Uterus (tissue), 2 donors: ENCODE measurements around the gene HCLS1.

Source experiments
- CTCF ChIP-seq, 4 experiments: fragments of 200-600 bp in 2 of 4; fragments of 450-650 bp in 2 of 4; sonication (generic) in 2 of 4; IDR thresholded peaks; one replicate each; pipeline ENCODE4 v1.5.1; 2016 to 2019; ENCODE audit warnings: antibody characterized with exemption in 4 of 4, mild to moderate bottlenecking in 2 of 4, moderate library complexity in 1 of 4
- POLR2A ChIP-seq, 2 donors: fragments of 450-650 bp; IDR thresholded peaks; one replicate each; pipeline ENCODE4 v1.6.1; 2016; ENCODE audit warnings: antibody characterized with exemption in 2 of 2, mild to moderate bottlenecking in 1 of 2, moderate library complexity in 1 of 2

- TF ChIP-seq CTCF (IDR thresholded peaks at IDR 0.05) (no peak), POLR2A (IDR thresholded peaks at IDR 0.05) (no peak)
These were observed 6.0 kb downstream of the HCLS1 start for GRCh38 chr3:121654493-121655385.
